Stomach (tissue), 4 donors: Measurements from ENCODE around the gene PNMA5.

Experiments
- POLR2A ChIP-seq, 4 donors: fragments of 450-650 bp; IDR thresholded peaks; one replicate each; pipeline ENCODE4 v1.6.1; 2016; ENCODE audit warnings: antibody characterized with exemption in 4 of 4, control low read depth in 2 of 4, mild to moderate bottlenecking in 1 of 4, moderate library complexity in 1 of 4
- POLR2AphosphoS5 ChIP-seq, 3 donors: sonication (generic); formaldehyde crosslinking; IDR thresholded peaks; one replicate each; pipeline ENCODE4 v1.6.1; 2016; ENCODE audit warnings: antibody characterized with exemption in 3 of 3
- TF ChIP-seq, protein P1 (sequence below), 7 experiments: fragments of 450-650 bp in 4 of 7; fragments of 200-600 bp in 3 of 7; sonication (generic) in 3 of 7; IDR thresholded peaks; one replicate each; pipeline ENCODE4 v1.5.1; 2016 to 2019; ENCODE audit warnings: antibody characterized with exemption in 7 of 7, control low read depth in 2 of 7, mild to moderate bottlenecking in 1 of 7

DNA sequence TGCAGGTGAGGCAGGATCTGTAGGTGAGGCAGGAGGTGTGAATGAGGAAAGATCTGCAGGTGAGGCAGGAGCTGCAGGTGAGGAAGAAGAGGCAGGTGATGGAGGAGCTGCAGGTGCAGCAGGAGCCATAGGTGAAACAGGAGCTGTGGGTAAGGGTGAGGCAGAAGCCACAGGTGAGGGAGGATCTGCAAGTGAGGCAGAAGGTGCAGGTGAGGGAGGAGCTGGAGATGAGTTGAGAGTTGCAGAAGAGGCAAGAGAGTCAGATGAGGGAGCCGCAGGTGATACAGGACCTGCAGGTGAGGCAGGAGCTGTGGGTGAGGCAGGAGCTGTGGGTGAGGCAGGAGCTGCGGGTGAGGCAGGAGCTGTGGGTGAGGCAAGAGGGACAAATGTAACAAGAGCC is 35.2 kb upstream of the PNMA5 start:
- TF ChIP-seq, protein P1, sequence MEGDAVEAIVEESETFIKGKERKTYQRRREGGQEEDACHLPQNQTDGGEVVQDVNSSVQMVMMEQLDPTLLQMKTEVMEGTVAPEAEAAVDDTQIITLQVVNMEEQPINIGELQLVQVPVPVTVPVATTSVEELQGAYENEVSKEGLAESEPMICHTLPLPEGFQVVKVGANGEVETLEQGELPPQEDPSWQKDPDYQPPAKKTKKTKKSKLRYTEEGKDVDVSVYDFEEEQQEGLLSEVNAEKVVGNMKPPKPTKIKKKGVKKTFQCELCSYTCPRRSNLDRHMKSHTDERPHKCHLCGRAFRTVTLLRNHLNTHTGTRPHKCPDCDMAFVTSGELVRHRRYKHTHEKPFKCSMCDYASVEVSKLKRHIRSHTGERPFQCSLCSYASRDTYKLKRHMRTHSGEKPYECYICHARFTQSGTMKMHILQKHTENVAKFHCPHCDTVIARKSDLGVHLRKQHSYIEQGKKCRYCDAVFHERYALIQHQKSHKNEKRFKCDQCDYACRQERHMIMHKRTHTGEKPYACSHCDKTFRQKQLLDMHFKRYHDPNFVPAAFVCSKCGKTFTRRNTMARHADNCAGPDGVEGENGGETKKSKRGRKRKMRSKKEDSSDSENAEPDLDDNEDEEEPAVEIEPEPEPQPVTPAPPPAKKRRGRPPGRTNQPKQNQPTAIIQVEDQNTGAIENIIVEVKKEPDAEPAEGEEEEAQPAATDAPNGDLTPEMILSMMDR (IDR thresholded peaks at IDR 0.05) = no peak
- TF ChIP-seq POLR2A (IDR thresholded peaks at IDR 0.05) = no peak
- TF ChIP-seq POLR2AphosphoS5 (IDR thresholded peaks at IDR 0.05) = no peak
